ENCODE measurements around the gene PTCHD4.

- TF ChIP-seq, protein P1, sequence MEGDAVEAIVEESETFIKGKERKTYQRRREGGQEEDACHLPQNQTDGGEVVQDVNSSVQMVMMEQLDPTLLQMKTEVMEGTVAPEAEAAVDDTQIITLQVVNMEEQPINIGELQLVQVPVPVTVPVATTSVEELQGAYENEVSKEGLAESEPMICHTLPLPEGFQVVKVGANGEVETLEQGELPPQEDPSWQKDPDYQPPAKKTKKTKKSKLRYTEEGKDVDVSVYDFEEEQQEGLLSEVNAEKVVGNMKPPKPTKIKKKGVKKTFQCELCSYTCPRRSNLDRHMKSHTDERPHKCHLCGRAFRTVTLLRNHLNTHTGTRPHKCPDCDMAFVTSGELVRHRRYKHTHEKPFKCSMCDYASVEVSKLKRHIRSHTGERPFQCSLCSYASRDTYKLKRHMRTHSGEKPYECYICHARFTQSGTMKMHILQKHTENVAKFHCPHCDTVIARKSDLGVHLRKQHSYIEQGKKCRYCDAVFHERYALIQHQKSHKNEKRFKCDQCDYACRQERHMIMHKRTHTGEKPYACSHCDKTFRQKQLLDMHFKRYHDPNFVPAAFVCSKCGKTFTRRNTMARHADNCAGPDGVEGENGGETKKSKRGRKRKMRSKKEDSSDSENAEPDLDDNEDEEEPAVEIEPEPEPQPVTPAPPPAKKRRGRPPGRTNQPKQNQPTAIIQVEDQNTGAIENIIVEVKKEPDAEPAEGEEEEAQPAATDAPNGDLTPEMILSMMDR (IDR thresholded peaks at IDR 0.05; ENCODE audit: low read depth, low read length, poor library complexity, severe bottlenecking): no peak
- no peak for TF ChIP-seq EZH2phosphoT487 (IDR thresholded peaks at IDR 0.05; ENCODE audit: borderline replicate concordance, low read length)
Observed at GRCh38 chr6:48111143-48111506, at the start of gene PTCHD4.

All from DOHH2 (cell line).